ENCODE measurements around the gene C5orf15.

DNA sequence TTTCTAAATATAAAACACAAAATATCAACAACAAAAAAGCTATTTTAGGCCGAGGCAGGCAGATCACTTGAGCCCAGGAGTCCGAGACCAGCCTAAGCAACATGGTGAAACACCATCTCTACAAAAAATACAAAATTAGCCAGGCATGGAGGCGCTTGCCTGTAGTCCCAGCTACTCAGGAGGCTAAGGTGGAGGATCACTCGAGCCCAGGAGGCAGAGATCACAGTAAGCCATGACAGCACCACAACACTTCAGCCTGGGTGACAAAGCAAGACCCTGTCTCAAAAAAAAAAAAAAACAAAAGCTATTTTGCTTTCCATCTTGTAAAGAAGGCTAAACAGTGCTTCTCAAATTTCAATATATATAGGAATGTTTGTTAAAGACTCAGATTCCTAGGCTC is 11.3 kb downstream of the C5orf15 start:
- TF ChIP-seq, protein P1, sequence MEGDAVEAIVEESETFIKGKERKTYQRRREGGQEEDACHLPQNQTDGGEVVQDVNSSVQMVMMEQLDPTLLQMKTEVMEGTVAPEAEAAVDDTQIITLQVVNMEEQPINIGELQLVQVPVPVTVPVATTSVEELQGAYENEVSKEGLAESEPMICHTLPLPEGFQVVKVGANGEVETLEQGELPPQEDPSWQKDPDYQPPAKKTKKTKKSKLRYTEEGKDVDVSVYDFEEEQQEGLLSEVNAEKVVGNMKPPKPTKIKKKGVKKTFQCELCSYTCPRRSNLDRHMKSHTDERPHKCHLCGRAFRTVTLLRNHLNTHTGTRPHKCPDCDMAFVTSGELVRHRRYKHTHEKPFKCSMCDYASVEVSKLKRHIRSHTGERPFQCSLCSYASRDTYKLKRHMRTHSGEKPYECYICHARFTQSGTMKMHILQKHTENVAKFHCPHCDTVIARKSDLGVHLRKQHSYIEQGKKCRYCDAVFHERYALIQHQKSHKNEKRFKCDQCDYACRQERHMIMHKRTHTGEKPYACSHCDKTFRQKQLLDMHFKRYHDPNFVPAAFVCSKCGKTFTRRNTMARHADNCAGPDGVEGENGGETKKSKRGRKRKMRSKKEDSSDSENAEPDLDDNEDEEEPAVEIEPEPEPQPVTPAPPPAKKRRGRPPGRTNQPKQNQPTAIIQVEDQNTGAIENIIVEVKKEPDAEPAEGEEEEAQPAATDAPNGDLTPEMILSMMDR (IDR thresholded peaks at IDR 0.05; ENCODE audit: low read depth, low read length) = no peak
- no peak for TF ChIP-seq EZH2phosphoT487 (IDR thresholded peaks at IDR 0.05; ENCODE audit: low read depth)
